Left lung (tissue), 14 donors: Measurements from ENCODE around the gene OR5AU1. TPM values are rescaled to one million over a fixed set of nuclear protein-coding genes. Genes with fewer than 3 reads are reported as not detected.

Experiments
- ATAC-seq: fragments of 200-7000 bp; cut with Tn5 transposase; one replicate; pipeline ENCODE4 v1.9.1; 2020; ENCODE audit warnings: moderate library complexity
- DNase-seq, 4 donors: peaks; one replicate each; pipeline ENCODE4 v3.0.0-alpha.2; 2013 to 2020
- H3K27ac ChIP-seq, 2 donors: fragments of 200-600 bp; sonication (generic) in 1 of 2; one replicate each; pipeline versions ENCODE4 v1.5.0 to v1.8.0; 2020 to 2021
- H3K27me3 ChIP-seq, 2 donors: fragments of 200-600 bp; sonication (generic) in 1 of 2; one replicate each; pipeline versions ENCODE4 v1.5.0 to v1.8.0; 2020 to 2021
- H3K36me3 ChIP-seq, 2 donors: fragments of 200-600 bp; sonication (generic) in 1 of 2; one replicate each; pipeline versions ENCODE4 v1.5.0 to v1.8.0; 2020 to 2021
- H3K4me1 ChIP-seq, 2 donors: fragments of 200-600 bp; one replicate each; pipeline ENCODE4 v1.8.0; 2021
- H3K4me3 ChIP-seq, 2 donors: fragments of 200-600 bp; sonication (generic) in 1 of 2; one replicate each; pipeline versions ENCODE4 v1.5.0 to v1.8.0; 2020 to 2021; ENCODE audit warnings: mild to moderate bottlenecking in 1 of 2
- H3K9me3 ChIP-seq, 2 donors: fragments of 200-600 bp; sonication (generic) in 1 of 2; one replicate each; pipeline versions ENCODE4 v1.5.0 to v1.8.0; 2020 to 2021
- intact Hi-C, 2 donors: fragments of 100-400 bp; cut with DNase I; formaldehyde crosslinking; loops; one replicate each; pipeline versions ENCODE4 v1.11.2 to v1.14.2; 2022
- long read RNA-seq, 12 donors: library from polyadenylated mRNA in 2 of 12; unstranded in 2 of 12; transcript quantifications; one replicate each; pipeline ENCODE4 v2.0.0 and lab custom pipeline, GENCODE V29; 2019 to 2026
- polyA plus RNA-seq, 6 donors: library from polyadenylated mRNA; unstranded; fragments of 120-200 nt; gene quantifications; one replicate each; pipeline ENCODE4 v1.2.1, GENCODE V29; 2013; ENCODE audit not compliant: insufficient read length in 6 of 6
- total RNA-seq, 2 donors: library from RNA; stranded (reverse); fragmentation: NEBNext Ultra II Directional; extraction: Animal tissue kit (Norgen Biotek cat#: 25700); gene quantifications; one replicate each; pipeline ENCODE4 v1.2.1, GENCODE V29; 2021
- TF ChIP-seq, protein P1 (sequence below), 2 donors: fragments of 200-600 bp; sonication (generic) in 1 of 2; IDR thresholded peaks; one replicate each; pipeline versions ENCODE4 v1.5.0 to v1.8.0; 2021; ENCODE audit warnings: antibody characterized with exemption in 2 of 2
- donor health status: DM: no; HTN: yes; CAD: no.
- donor health status: DM: no; HTN: no; CAD: no.

The OR5AU1 gene
- total RNA-seq: not detected
- under 1 TPM; 0.04 to 0.49 (median 0.07) TPM for polyA plus RNA-seq
- long read RNA-seq, donor 1: 0 reads
- long read RNA-seq, donor 2: 0 reads
- long read RNA-seq, donor 3: 0 reads
- long read RNA-seq, donor 4: 0 reads
- long read RNA-seq, donor 5: 0 reads
- long read RNA-seq, donor 6: 0 reads
- long read RNA-seq, donor 7: 0 reads
- long read RNA-seq, donor 8: 0 reads
- long read RNA-seq, donor 9: 0 reads
- long read RNA-seq, donor 10: 0 reads
- long read RNA-seq, donor 11: 0 reads
- long read RNA-seq, donor 12: 0 reads

DNA sequence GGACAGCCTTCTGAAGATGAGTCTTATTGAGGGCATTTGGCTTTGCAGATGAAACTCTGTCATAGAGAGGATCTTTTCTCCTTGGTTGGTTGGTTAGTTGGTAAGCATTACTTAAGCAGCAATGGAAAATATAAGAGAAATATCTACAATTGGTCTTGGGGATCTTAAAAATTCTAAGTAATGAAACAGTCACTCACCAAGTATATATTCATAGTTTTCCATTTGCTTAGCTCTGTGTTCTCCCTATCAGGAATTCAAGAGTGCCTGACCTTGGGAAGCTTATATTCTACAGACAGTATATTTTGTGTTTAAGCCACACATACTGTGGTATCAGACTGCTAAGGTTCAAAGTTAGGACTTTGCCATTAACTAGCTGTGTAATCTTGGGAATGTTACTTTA, at the start of gene OR5AU1:
Gene OR5AU1 (minus strand): TSS at position 101 of the 400 bp plus-strand sequence. CDS start 191 bp downstream, outside the sequence.
- Histone ChIP-seq H3K4me3 (no peak within 1 kb of the TSS), H3K27me3 (no peaks in the 10 kb centered on the region), H3K4me1 (no peaks in the 10 kb centered on the region), H3K27ac (no peak within 1 kb of the TSS), H3K9me3 (no peaks in the 10 kb centered on the region), H3K36me3 (no peaks in the 10 kb centered on the region)
- TF ChIP-seq, protein P1, sequence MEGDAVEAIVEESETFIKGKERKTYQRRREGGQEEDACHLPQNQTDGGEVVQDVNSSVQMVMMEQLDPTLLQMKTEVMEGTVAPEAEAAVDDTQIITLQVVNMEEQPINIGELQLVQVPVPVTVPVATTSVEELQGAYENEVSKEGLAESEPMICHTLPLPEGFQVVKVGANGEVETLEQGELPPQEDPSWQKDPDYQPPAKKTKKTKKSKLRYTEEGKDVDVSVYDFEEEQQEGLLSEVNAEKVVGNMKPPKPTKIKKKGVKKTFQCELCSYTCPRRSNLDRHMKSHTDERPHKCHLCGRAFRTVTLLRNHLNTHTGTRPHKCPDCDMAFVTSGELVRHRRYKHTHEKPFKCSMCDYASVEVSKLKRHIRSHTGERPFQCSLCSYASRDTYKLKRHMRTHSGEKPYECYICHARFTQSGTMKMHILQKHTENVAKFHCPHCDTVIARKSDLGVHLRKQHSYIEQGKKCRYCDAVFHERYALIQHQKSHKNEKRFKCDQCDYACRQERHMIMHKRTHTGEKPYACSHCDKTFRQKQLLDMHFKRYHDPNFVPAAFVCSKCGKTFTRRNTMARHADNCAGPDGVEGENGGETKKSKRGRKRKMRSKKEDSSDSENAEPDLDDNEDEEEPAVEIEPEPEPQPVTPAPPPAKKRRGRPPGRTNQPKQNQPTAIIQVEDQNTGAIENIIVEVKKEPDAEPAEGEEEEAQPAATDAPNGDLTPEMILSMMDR (IDR thresholded peaks at IDR 0.05): no peak
- intact Hi-C loops: no loop called here
- ATAC-seq (no peak), DNase-seq (no peak)

DNA sequence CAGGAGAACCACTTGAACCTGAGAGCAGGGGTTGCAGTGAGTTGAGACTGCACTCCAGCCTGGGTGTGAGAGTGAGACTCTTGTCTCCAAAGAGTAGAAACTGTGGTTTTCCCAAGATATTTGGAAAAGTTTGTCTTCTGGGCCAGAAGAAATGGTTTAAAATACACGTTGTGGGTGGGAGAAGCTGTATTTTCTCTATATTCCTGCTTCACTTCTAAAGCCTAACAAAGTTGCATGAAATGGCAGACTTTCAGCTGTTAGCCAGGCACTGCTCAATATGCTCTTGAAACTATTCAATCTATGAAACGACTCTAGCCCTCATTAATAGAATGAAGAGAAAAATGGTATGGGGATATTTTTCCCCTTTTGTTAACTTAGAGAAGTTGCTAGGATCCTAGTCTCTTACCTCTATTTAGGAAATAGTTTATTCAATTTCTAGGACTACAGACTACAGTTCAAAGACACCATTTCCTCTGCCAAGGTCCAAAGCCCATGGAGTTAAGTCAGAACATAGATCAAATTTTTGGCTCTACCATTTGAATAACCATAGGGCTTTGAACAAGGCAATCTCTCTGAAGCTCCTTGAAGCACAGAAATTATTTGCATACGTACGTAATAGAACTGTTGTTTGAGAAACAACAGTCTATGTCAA, 49.3 kb upstream of the OR5AU1 start:
- TF ChIP-seq, protein P1 (IDR thresholded peaks at IDR 0.05): no peak
- peak in 1 of 4 donors; percentile 24 for DNase-seq
- intact Hi-C loops: no loop called here
- Histone ChIP-seq H3K4me1 (peaks cover 0 to 23% of the 10 kb centered on the region in 2 donors), H3K9me3 (no peaks in the 10 kb centered on the region), H3K36me3 (peaks cover 0 to 68% of the 10 kb centered on the region in 2 donors), H3K27ac (no peak overlapping the region), H3K27me3 (no peaks in the 10 kb centered on the region), H3K4me3 (no peak overlapping the region)
- ATAC-seq: peak; percentile 73

DNA sequence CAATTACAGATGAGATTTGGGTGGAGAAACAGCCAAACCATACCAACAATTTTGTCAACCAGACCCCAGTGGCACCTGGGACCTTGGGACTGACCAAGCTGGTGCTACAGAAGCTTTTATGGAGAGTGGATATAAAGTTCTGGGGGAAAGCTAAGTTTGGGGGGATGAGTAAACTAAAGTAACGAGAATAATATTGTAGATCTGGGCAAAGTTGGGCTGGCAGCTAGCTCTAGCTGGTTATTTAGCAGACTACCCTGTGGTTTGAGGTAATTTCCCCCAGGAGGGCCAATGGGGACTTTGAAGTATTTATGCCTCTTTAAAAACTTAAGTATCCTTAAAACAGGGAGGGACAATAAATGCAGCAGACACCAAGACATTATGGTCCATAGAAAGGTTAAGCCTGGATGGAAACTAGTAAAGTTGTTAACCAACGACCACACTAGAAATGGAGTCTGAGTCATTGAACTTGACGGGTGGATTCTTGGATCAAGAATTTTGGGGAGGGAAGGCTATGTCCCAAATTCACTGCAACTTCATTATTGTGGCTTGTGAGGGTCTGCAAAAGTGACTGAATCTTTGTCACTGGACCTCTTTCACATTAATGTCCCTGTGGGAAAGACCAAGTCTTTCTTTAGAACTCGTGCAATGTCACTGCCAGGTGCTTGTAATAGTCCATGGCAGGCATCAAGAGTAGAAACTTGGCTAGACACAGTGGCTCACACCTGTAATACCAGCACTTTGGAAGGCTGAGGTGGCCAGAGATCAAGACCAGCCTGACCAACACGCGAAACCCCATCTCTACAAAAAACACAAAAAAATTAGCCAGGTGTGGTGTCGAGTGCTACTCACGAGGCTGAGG, 48.5 kb upstream of the OR5AU1 start:
- H3K4me3 ChIP-seq: no peak overlapping the region
- DNase-seq: peak in 1 of 4 donors; percentile 61
- H3K9me3 ChIP-seq: no peaks in the 10 kb centered on the region
- TF ChIP-seq, protein P1 (IDR thresholded peaks at IDR 0.05): no peak
- intact Hi-C loops: no loop called here
- peak overlapping the region in 1 of 2 donors; percentile 11 for H3K27ac ChIP-seq
- peaks cover 0 to 23% of the 10 kb centered on the region in 2 donors for H3K4me1 ChIP-seq
- H3K36me3 ChIP-seq: peaks cover 0 to 61% of the 10 kb centered on the region in 2 donors
- no peaks in the 10 kb centered on the region for H3K27me3 ChIP-seq
- peak; percentile 64 for ATAC-seq

DNA sequence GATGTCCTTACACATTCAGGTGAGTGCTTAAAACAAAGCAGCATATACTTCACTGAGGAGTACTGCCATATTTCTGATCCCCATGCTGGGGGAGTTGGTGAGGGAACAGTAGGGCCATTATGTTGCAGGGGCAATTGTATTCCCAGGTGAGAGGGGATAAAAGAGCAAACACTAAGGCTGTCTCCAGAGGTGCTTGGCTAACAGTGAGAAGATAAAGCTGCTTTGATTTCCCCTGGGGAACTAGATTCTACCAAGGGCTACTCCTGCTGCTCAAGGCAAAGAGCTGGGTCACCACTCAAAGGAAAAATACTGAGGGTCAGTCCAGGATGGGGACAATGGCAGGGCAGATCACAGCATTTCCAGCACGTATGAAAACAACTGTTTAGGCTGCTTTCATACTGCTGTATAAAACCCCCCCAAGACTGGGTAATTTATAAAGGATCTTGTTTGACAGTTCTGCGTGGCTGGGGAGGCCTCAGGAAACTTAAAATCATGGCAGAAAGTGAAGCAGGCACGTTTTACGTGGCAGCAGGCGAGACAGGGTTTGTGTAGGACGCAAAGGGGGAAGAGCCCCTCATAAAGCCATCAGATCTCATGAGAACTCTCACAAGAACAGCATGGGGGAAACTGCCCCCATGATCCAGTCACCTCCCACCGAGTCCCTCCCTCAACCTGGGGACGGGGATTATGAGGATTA, 47.8 kb upstream of the OR5AU1 start:
- Histone ChIP-seq H3K27ac (no peak overlapping the region), H3K36me3 (peaks cover 0 to 53% of the 10 kb centered on the region in 2 donors), H3K27me3 (no peaks in the 10 kb centered on the region), H3K4me1 (peaks cover 0 to 23% of the 10 kb centered on the region in 2 donors), H3K4me3 (no peak overlapping the region), H3K9me3 (no peaks in the 10 kb centered on the region)
- TF ChIP-seq, protein P1 (IDR thresholded peaks at IDR 0.05): no peak
- intact Hi-C loops: no loop called here
- ATAC-seq (no peak), DNase-seq (no peak)
